ENCODE measurements around the gene MFGE8. TPM values are rescaled to one million over a fixed set of nuclear protein-coding genes. Genes with fewer than 3 reads are reported as not detected.

Gene MFGE8, protein sequence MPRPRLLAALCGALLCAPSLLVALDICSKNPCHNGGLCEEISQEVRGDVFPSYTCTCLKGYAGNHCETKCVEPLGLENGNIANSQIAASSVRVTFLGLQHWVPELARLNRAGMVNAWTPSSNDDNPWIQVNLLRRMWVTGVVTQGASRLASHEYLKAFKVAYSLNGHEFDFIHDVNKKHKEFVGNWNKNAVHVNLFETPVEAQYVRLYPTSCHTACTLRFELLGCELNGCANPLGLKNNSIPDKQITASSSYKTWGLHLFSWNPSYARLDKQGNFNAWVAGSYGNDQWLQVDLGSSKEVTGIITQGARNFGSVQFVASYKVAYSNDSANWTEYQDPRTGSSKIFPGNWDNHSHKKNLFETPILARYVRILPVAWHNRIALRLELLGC
- 100 to 1,000 TPM in 1 of 4 donors, 10 to 100 TPM in 3; 56.9 to 228 (median 74.1) TPM for total RNA-seq

DNA sequence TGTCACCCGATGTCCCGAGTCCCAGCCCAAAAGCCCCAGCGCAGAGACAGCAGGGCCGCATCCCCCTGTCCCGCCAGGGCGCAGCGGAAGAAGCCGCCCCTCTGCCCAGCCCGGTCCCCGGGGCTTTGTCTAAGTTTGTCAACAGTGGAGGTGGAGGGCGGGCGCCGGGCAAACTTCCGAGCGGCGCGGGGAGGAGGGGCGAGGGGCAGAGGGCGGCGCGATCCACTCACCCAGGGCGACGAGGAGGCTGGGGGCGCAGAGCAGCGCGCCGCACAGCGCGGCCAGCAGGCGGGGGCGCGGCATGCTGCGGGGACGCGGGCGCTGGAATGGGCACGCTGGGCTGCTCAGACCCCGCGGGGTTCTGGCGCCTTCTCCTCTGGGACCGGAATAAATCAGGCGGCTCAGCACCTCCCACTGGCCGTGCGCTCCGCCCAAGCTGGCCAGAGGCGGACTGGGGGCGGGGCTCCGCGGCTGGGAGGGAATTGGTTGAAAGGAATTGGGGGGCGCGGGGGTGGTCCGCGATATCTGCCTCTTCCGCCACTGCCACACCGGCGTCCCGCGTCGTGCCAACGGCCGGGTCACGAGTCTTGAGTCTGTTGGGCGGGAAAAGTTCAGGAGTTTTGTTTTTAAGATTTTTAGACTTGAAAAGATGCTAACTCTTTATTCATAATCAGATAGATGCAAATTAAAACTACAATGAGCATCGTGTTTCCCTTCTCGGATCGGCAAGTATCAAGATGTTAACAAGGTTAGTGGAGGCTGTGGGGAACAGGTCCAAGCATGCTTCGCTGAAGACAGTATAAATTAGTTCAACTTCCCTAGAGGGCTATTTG, at the start of gene MFGE8:
TSS of gene MFGE8 (minus strand) at position 363 of the 833 bp plus-strand sequence. CDS start at position 303, 60 bp downstream.
- DNase-seq = peak; percentile 69
- H3K36me3 ChIP-seq = no peaks in the 10 kb centered on the region
- peaks cover 0 to 11% (median 4%) of the 10 kb centered on the region in 4 donors for H3K4me1 ChIP-seq
- no peaks in the 10 kb centered on the region for H3K9me3 ChIP-seq
- H3K27me3 ChIP-seq = no peaks in the 10 kb centered on the region
- in situ Hi-C loops (cut with MboI; ENCODE audit: low pct_ligation_motif_present in 1 of 4, low pct_unique_long_range_greater_than_20kb in 1 of 4, low sequenced_read_pairs in 3 of 4) (loop anchor here in 2 of 4 donors (25.0 kb wide), 2 partner anchors 249 to 274 kb away; no protein-coding TSS in a partner anchor), intact Hi-C loops (cut with DNase I; ENCODE audit: low total_unique reads) (no loop called here)
- H3K27ac ChIP-seq = peak within 1 kb of the TSS; percentile 72 to 85 (median 74)
- 0% methylated on average over 5 to 49 of the region's 67 CpGs for WGBS, 2 donors (ENCODE audit: low coverage in 1 of 2)
- peak within 1 kb of the TSS; percentile 47 to 79 (median 58) for H3K4me3 ChIP-seq
- TF ChIP-seq, protein P1, sequence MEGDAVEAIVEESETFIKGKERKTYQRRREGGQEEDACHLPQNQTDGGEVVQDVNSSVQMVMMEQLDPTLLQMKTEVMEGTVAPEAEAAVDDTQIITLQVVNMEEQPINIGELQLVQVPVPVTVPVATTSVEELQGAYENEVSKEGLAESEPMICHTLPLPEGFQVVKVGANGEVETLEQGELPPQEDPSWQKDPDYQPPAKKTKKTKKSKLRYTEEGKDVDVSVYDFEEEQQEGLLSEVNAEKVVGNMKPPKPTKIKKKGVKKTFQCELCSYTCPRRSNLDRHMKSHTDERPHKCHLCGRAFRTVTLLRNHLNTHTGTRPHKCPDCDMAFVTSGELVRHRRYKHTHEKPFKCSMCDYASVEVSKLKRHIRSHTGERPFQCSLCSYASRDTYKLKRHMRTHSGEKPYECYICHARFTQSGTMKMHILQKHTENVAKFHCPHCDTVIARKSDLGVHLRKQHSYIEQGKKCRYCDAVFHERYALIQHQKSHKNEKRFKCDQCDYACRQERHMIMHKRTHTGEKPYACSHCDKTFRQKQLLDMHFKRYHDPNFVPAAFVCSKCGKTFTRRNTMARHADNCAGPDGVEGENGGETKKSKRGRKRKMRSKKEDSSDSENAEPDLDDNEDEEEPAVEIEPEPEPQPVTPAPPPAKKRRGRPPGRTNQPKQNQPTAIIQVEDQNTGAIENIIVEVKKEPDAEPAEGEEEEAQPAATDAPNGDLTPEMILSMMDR (IDR thresholded peaks at IDR 0.05) = peak in 1 of 5 experiments; percentile 2
- TF ChIP-seq POLR2A (IDR thresholded peaks at IDR 0.05) (peak; percentile 53), EP300 (IDR thresholded peaks at IDR 0.05; ENCODE audit: low read depth) (no peak), POLR2AphosphoS5 (IDR thresholded peaks at IDR 0.05) (peak; percentile 24 to 79 (median 74))

DNA sequence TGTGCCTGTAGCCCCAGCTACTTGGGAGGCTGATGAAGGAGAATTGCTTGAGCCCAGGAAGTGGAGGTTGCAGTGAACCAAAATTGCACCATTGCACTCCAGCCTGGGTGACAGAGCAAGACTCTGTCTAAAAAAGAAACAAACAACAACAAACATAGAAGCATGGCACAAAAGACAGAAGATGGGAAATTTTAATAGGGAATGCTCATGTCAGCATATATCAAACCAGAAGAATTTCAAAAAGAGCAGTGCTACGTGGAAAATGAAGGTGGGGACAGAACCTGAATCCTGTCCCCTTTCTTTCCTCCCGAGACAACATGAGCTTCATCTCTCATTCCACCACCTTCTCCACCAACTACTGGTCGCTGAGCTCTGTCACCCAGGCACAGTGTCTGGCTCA, 46.3 kb upstream of the MFGE8 start:
- TF ChIP-seq EP300 (IDR thresholded peaks at IDR 0.05; ENCODE audit: low read depth) (no peak), POLR2AphosphoS5 (IDR thresholded peaks at IDR 0.05) (no peak), POLR2A (IDR thresholded peaks at IDR 0.05) (no peak)
- TF ChIP-seq, protein P1 (IDR thresholded peaks at IDR 0.05) = no peak
- in situ Hi-C loops (cut with MboI; ENCODE audit: low pct_ligation_motif_present in 1 of 4, low pct_unique_long_range_greater_than_20kb in 1 of 4, low sequenced_read_pairs in 3 of 4) = no loop called here
- Histone ChIP-seq H3K4me3 (no peak overlapping the region), H3K4me1 (no peaks in the 10 kb centered on the region), H3K27me3 (no peaks in the 10 kb centered on the region), H3K36me3 (no peaks in the 10 kb centered on the region), H3K27ac (no peak overlapping the region), H3K9me3 (peaks cover 0 to under 1% of the 10 kb centered on the region in 2 donors)
- intact Hi-C loops (cut with DNase I; ENCODE audit: low total_unique reads) = no loop called here
- 43 to 85% methylated on average over 1 to 3 of the region's 3 CpGs for WGBS, 2 donors (ENCODE audit: low coverage in 1 of 2)
- DNase-seq = no peak

DNA sequence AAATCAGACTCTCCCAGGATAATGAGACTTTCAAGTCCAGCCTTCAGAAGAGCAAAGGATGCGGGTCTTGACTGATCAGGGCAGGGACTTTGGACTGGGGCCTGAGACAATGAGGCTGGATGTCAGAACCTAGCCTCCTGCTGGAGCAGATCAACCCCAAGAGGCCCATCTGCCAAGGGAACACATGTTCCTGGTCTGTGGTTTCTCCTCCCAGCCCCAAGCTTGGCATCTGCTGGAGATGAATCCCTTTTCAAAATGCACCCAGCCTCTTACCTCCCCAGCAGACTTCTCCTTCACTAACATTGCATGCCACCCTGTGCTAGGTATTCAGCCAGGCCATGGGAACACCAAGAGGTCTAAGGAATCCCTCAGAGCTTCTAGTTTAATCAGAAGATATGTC, 43.7 kb upstream of the MFGE8 start:
- in situ Hi-C loops (cut with MboI; ENCODE audit: low pct_ligation_motif_present in 1 of 4, low pct_unique_long_range_greater_than_20kb in 1 of 4, low sequenced_read_pairs in 3 of 4) = no loop called here

More for the DNA sequence above, 43.7 kb upstream of the MFGE8 start:
- DNase-seq = no peak
- Histone ChIP-seq H3K36me3 (no peaks in the 10 kb centered on the region), H3K9me3 (no peaks in the 10 kb centered on the region), H3K27ac (no peak overlapping the region), H3K4me3 (no peak overlapping the region), H3K4me1 (no peaks in the 10 kb centered on the region), H3K27me3 (no peaks in the 10 kb centered on the region)
- no peak for TF ChIP-seq POLR2AphosphoS5 (IDR thresholded peaks at IDR 0.05)
- TF ChIP-seq, protein P1 (IDR thresholded peaks at IDR 0.05) = no peak
- TF ChIP-seq EP300 (IDR thresholded peaks at IDR 0.05; ENCODE audit: low read depth) = no peak
- TF ChIP-seq POLR2A (IDR thresholded peaks at IDR 0.05) = no peak
- 79 to 100% methylated on average over 1 of the region's 1 CpG for WGBS, 2 donors (ENCODE audit: low coverage in 1 of 2)
- intact Hi-C loops (cut with DNase I; ENCODE audit: low total_unique reads) = no loop called here

All from transverse colon (tissue), 4 donors.